Body of pancreas (tissue), 4 donors: ENCODE data around the gene SYNGR3. TPM values are rescaled to one million over a fixed set of nuclear protein-coding genes. Genes with fewer than 3 reads are reported as not detected.

ENCODE experiments used
- ATAC-seq: fragments of 150-250 bp; one replicate; pipeline ENCODE4 v1.9.1; 2016
- DNase-seq, 4 donors: peaks; one replicate each; pipeline ENCODE4 v3.0.0-alpha.2; 2019
- H3K27ac ChIP-seq, 4 donors: fragments of 200-600 bp; sonication (generic); 1 replicate in 3 of 4; 2 replicates in 1 of 4; pipeline versions ENCODE4 v1.5.1 to v1.6.1; 2016 to 2019; ENCODE audit warnings: mild to moderate bottlenecking in 1 of 4, mixed read lengths in 1 of 4, moderate library complexity in 1 of 4
- H3K27me3 ChIP-seq, 2 donors: fragments of 200-600 bp; sonication (generic); one replicate each; pipeline ENCODE4 v1.6.0; 2016; ENCODE audit warnings: mild to moderate bottlenecking in 1 of 2
- H3K36me3 ChIP-seq, 2 donors: fragments of 200-600 bp; sonication (generic); replicated peaks in 1 of 2; 2 replicates each; pipeline ENCODE4 v1.5.1; 2016; ENCODE audit warnings: low read depth in 2 of 2; ENCODE audit not compliant: insufficient read depth in 1 of 2
- H3K4me1 ChIP-seq: fragments of 200-600 bp; sonication (generic); one replicate; pipeline ENCODE4 v1.6.0; 2016
- H3K4me3 ChIP-seq, 2 donors: fragments of 200-600 bp; sonication (generic); 1 replicate in 1 of 2; 2 replicates in 1 of 2; pipeline ENCODE4 v1.5.1; 2016 to 2019
- H3K9me3 ChIP-seq, 3 donors: fragments of 200-600 bp; sonication (generic); 1 replicate in 2 of 3; 2 replicates in 1 of 3; pipeline ENCODE4 v1.5.1; 2016
- POLR2A ChIP-seq, 3 donors: fragments of 450-650 bp; IDR thresholded peaks; one replicate each; pipeline ENCODE4 v1.6.1; 2016; ENCODE audit warnings: antibody characterized with exemption in 3 of 3, mild to moderate bottlenecking in 2 of 3
- WGBS, 2 donors: methylation state at CpG; one replicate each; pipeline ENCODE4 v1.1.5; 2017; 5-methylcytosine and 5-hydroxymethylcytosine counted together
- intact Hi-C: fragments of 100-400 bp; cut with DNase I; formaldehyde crosslinking; loops from one replicate; pipeline ENCODE4 v1.15.1; 2023
- total RNA-seq, 2 donors: library from RNA; depleted of rRNA; stranded (reverse); fragments of >200 nt; gene quantifications; one replicate each; pipeline ENCODE4 v1.1.0, GENCODE V29; 2016
- TF ChIP-seq, protein P1 (sequence below), 7 experiments: fragments of 450-650 bp in 4 of 7; fragments of 200-600 bp in 3 of 7; sonication (generic) in 3 of 7; IDR thresholded peaks; one replicate each; pipeline ENCODE4 v1.5.1; 2016 to 2019; ENCODE audit warnings: antibody characterized with exemption in 7 of 7

Gene SYNGR3
- total RNA-seq, 2 donors from 2014 or later = 0.33 to 1.6 TPM

DNA sequence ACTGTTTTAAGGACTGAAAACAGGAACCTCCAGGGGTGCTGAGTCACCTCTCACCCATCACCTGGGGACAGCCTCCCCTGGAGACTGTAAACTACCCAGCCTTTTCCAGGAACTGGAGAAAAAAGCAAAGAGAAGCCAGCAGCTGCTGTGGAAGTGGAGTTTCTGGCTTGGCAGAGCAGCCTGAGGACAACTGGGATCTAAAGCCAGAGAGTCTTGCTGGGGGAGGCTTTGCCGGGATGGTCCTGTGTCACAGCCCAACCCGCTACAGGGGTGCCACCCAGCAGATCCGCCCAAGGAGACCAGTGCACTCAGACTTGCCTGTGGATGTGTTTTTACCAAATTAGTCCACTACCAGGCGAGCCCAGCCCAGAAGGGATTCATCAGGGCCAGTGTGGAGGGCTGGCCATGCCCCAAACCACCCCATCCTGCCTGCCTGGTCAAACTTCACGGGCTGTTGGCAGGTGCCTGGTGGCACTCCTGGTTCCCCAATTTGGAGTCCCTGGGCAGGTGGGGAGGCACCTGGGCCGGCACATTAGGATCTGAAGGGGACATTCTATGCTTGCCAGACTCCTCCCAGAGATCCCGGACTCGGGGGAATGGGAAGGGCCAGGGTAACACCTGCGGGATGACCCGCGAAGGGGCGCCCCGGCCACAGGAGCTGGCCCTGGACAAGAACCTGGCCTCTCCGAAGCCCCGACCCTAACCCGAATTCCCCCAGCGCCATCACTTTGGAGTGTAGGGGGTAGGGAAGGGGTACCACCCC, 47.5 kb upstream of the SYNGR3 start:
- H3K4me1 ChIP-seq = peaks cover 52% of the 10 kb centered on the region
- no peaks in the 10 kb centered on the region for H3K9me3 ChIP-seq
- TF ChIP-seq POLR2A (IDR thresholded peaks at IDR 0.05) = peak; percentile 21 to 69 (median 67)
- TF ChIP-seq, protein P1, sequence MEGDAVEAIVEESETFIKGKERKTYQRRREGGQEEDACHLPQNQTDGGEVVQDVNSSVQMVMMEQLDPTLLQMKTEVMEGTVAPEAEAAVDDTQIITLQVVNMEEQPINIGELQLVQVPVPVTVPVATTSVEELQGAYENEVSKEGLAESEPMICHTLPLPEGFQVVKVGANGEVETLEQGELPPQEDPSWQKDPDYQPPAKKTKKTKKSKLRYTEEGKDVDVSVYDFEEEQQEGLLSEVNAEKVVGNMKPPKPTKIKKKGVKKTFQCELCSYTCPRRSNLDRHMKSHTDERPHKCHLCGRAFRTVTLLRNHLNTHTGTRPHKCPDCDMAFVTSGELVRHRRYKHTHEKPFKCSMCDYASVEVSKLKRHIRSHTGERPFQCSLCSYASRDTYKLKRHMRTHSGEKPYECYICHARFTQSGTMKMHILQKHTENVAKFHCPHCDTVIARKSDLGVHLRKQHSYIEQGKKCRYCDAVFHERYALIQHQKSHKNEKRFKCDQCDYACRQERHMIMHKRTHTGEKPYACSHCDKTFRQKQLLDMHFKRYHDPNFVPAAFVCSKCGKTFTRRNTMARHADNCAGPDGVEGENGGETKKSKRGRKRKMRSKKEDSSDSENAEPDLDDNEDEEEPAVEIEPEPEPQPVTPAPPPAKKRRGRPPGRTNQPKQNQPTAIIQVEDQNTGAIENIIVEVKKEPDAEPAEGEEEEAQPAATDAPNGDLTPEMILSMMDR (IDR thresholded peaks at IDR 0.05) = no peak
- H3K27me3 ChIP-seq = no peaks in the 10 kb centered on the region
- intact Hi-C loops = no loop called here
- peak overlapping the region; percentile 81 to 95 (median 94) for H3K27ac ChIP-seq
- ATAC-seq = peak; percentile 14
- 7 to 20% methylated on average over 1 to 17 of the region's 17 CpGs for WGBS, 2 donors
- peak overlapping the region; percentile 63 to 65 for H3K4me3 ChIP-seq
- peaks cover 6 to 8% of the 10 kb centered on the region in 2 donors for H3K36me3 ChIP-seq
- peak; percentile 68 to 79 (median 72) for DNase-seq

DNA sequence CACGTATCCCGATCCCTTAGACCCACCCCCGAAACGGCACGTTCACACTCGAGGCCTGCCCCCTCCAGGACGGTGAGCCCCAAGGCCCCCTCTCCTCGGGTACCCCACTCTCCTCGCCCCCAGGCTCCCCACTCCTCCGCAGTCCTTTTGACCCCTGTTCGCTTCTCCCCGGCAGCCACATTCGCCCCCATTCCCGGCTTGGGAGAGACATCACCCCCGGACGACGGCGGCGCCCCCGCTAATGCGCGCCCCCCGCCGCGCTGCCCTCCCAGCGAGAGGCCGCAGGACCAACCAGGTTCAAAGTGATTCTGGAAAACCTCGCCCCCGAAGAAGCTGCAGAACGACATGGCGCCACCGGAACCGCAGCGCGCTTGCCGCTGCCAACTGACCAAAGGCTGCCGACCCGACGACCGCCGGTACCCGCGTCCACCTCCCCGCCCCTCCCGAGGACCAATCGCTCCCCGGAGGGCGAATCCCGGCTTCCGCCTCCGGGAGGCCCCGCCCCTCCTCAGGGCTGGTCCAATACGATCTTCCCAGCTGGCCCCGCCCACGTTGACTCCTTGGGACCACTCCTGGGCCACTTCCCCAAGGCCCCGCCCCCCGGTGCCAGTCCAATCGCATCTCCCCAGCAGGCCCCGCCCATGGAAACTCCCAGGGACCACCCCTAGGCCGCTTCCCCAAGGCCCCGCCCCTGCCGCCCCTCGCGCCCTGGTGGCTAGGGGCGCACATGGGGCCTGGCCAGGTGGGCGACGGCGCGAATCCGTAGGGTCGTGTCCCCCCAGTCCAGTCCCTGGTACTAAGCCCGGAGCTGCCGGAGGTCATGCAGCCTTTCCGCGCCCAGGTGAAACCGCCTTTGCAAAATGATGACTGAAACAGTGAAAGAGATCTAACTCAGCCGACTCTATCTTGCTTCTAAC, 46.7 kb upstream of the SYNGR3 start, which contains the start of gene MSRB1:
Gene MSRB1 (minus strand): TSS at position 390 of the 917 bp plus-strand sequence. CDS start 43 bp downstream, at position 347.
- H3K27me3 ChIP-seq = no peaks in the 10 kb centered on the region
- peaks cover 4 to 6% of the 10 kb centered on the region in 2 donors for H3K36me3 ChIP-seq
- WGBS, 2 donors = 1% methylated on average over 25 to 55 of the region's 77 CpGs
- no peaks in the 10 kb centered on the region for H3K9me3 ChIP-seq
- H3K27ac ChIP-seq = peak within 1 kb of the TSS; percentile 81 to 95 (median 94)
- DNase-seq (peak; percentile 100), ATAC-seq (peak; percentile 81)
- peaks cover 44% of the 10 kb centered on the region for H3K4me1 ChIP-seq
- H3K4me3 ChIP-seq = peak within 1 kb of the TSS; percentile 63 to 65
- intact Hi-C loops = no loop called here
- TF ChIP-seq POLR2A (IDR thresholded peaks at IDR 0.05) = peak; percentile 99
- TF ChIP-seq, protein P1 (IDR thresholded peaks at IDR 0.05) = peak in 3 of 7 experiments; percentile 4 to 18 (median 8)

DNA sequence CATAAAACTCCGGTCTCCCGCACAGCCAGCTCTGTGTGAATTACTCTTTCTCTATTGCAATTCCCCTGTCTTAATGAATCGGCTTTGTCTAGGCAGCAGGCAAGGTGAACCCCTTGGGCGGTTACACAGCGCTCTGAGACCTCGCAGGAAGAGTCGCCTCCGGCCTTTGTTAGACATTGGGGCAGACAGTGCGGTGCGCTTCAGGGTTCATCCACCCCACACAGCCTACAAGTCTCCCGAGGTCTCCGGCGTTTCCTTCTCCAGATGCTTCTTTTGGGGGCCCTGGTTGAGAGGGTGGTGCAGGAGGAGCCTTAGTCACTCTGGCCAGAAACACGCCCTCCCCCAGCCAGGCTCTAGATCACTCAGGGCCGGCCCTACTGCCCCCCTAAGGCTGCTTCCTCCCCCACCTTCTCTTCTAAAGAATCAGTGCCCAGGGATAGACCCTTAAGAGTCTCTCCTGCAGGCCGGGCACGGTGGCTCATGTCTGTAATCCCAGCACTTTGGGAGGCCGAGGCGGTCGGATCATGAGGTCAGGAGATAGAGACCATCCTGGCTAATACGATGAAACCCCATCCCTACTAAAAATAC, 45.1 kb upstream of the SYNGR3 start:
- intact Hi-C loops = no loop called here
- WGBS, 2 donors = 90 to 94% methylated on average over 16 to 21 of the region's 21 CpGs

More for the DNA sequence above, 45.1 kb upstream of the SYNGR3 start:
- H3K4me1 ChIP-seq = peaks cover 28% of the 10 kb centered on the region
- TF ChIP-seq, protein P1 (IDR thresholded peaks at IDR 0.05) = no peak
- no peak for TF ChIP-seq POLR2A (IDR thresholded peaks at IDR 0.05)
- no peak overlapping the region for H3K4me3 ChIP-seq
- ATAC-seq = no peak
- no peaks in the 10 kb centered on the region for H3K27me3 ChIP-seq
- H3K36me3 ChIP-seq = no peaks in the 10 kb centered on the region
- no peaks in the 10 kb centered on the region for H3K9me3 ChIP-seq
- H3K27ac ChIP-seq = no peak overlapping the region
- no peak for DNase-seq
